Caco-2 (cell line): ENCODE data around the gene CPM. TPM values are rescaled to one million over a fixed set of nuclear protein-coding genes. Genes with fewer than 3 reads are reported as not detected.

Experiments
- BruUV-seq: library from RNA; stranded (reverse); fragments of 400-500 nt; replicated peaks from 2 replicates; lab custom pipeline; 2021; lab: Mats Ljungman, UMichigan
- CTCF ChIA-PET: fragments of 300-600 bp; sonication (Branson Sonifier 250); formaldehyde crosslinking; loops from one replicate; lab custom pipeline; 2022; ENCODE audit warnings: antibody characterized with exemption; lab: Charles Lee
- POLR2A ChIA-PET: fragments of 300-600 bp; sonication (Branson Sonifier 250); formaldehyde crosslinking; loops from one replicate; lab custom pipeline; 2022; ENCODE audit warnings: antibody characterized with exemption; lab: Charles Lee
- DNase-seq, 2 experiments: peaks; one replicate each; pipeline versions ENCODE4 v3.0.0 to v3.0.0-alpha.2; 2020 to 2022
- H3K27me3 ChIP-seq: replicated peaks from 2 replicates; pipeline ENCODE4 v1.6.0; 2011; ENCODE audit warnings: low read length; ENCODE audit not compliant: control insufficient read depth, insufficient read depth
- H3K36me3 ChIP-seq: 2 replicates; pipeline ENCODE4 v1.5.1; 2011; ENCODE audit warnings: low read length; ENCODE audit not compliant: control insufficient read depth, insufficient read depth
- H3K4me1 ChIP-seq: fragments of 250-450 bp; sonication (Bioruptor Pico); 2 replicates; pipeline ENCODE4 v1.5.1; 2020; ENCODE audit warnings: mild to moderate bottlenecking
- H3K4me3 ChIP-seq: 2 replicates; pipeline ENCODE4 v1.5.1; 2011; ENCODE audit warnings: low read depth, mild to moderate bottlenecking, control low read depth, low read length
- H3K9me3 ChIP-seq: fragments of 250-450 bp; sonication (Bioruptor Pico); 2 replicates; pipeline ENCODE4 v1.5.1; 2020; ENCODE audit warnings: mild to moderate bottlenecking, moderate library complexity
- H3K27ac Mint-ChIP-seq: one replicate; pipeline ENCODE4 v1.8.0; 2022; ENCODE audit warnings: mixed read lengths; ENCODE audit not compliant: unreplicated experiment
- H3K27me3 Mint-ChIP-seq: one replicate; pipeline ENCODE4 v1.8.0; 2022; ENCODE audit warnings: mixed read lengths; ENCODE audit not compliant: insufficient read depth, unreplicated experiment
- H3K36me3 Mint-ChIP-seq: one replicate; pipeline ENCODE4 v1.8.0; 2022; ENCODE audit warnings: mild to moderate bottlenecking, mixed read lengths; ENCODE audit not compliant: insufficient read depth, unreplicated experiment
- H3K4me1 Mint-ChIP-seq: one replicate; pipeline ENCODE4 v1.8.0; 2022; ENCODE audit warnings: low read depth, mixed read lengths; ENCODE audit not compliant: unreplicated experiment
- H3K4me3 Mint-ChIP-seq: one replicate; pipeline ENCODE4 v1.8.0; 2022; ENCODE audit warnings: mild to moderate bottlenecking, moderate library complexity, mixed read lengths; ENCODE audit not compliant: unreplicated experiment
- H3K9me3 Mint-ChIP-seq: one replicate; pipeline ENCODE4 v1.8.0; 2022; ENCODE audit warnings: mixed read lengths; ENCODE audit not compliant: unreplicated experiment
- CTCF ChIP-seq, 2 experiments: fragments of 200-600 bp in 1 of 2; IDR thresholded peaks; 1 replicate in 1 of 2; 2 replicates in 1 of 2; pipeline versions ENCODE4 v1.5.1 to v1.8.0; 2011 to 2022; ENCODE audit warnings: antibody characterized with exemption in 1 of 2, control low read depth in 1 of 2, inconsistent platforms in 1 of 2, low read depth in 1 of 2, low read length in 1 of 2, mild to moderate bottlenecking in 1 of 2, moderate library complexity in 1 of 2; ENCODE audit not compliant: insufficient read depth in 1 of 2, severe bottlenecking in 1 of 2, unreplicated experiment in 1 of 2
- intact Hi-C: fragments of 100-400 bp; cut with micrococcal nuclease; formaldehyde crosslinking; loops from one replicate; pipeline ENCODE4 v1.10.0; 2022; ENCODE audit not compliant: unreplicated experiment
- total RNA-seq: library from RNA; stranded (reverse); gene quantifications from 2 replicates; pipeline ENCODE4 v1.2.3, GENCODE V29; 2022

Gene CPM
- total RNA-seq, 1 experiment from 2014 or later = 8.2 TPM

DNA sequence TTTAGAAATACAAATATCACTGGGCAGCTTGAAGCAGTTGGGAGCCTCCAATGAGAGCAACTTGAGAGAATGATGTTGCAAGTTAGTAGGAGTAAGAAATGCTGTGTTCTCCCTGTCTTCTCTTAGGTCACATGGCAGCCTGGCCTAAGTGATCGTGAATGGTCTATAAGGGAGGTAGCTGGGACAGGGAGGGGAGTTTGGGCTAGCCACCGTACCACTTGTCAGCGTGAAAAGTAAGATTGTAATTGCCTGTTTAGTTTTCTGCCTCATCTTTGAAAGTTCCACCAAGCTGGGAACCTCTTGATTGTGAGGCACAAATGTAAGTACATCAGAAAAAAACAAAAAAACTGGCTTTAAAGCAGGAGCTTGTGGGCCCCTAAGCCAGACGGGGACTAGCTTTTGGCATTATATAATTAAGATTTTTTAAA lies 88.6 kb downstream of the CPM start:
- BruUV-seq = no TSS peak
- peaks cover 32% of the 10 kb centered on the region for H3K36me3 Mint-ChIP-seq
- Histone ChIP-seq H3K4me1 (no peaks in the 10 kb centered on the region), H3K4me3 (no peak overlapping the region), H3K36me3 (peaks cover 3% of the 10 kb centered on the region), H3K27me3 (no peaks in the 10 kb centered on the region), H3K9me3 (no peaks in the 10 kb centered on the region)
- H3K9me3 Mint-ChIP-seq = no peaks in the 10 kb centered on the region
- H3K27ac Mint-ChIP-seq = no peak overlapping the region
- H3K4me3 Mint-ChIP-seq = no peak overlapping the region
- intact Hi-C loops = no loop called here
- ChIA-PET POLR2A (no interaction called here), CTCF (interaction anchor here (1.4 kb wide), 1 partner anchor 14 kb away, joined by 5 read pairs; no protein-coding TSS in a partner anchor)
- H3K27me3 Mint-ChIP-seq = no peaks in the 10 kb centered on the region
- no peak for TF ChIP-seq CTCF (IDR thresholded peaks at IDR 0.05; ENCODE audit: insufficient read depth in 1 of 2, low read depth in 1 of 2, low read length in 1 of 2, severe bottlenecking in 1 of 2, unreplicated experiment in 1 of 2)
- no peaks in the 10 kb centered on the region for H3K4me1 Mint-ChIP-seq
- DNase-seq = no peak

DNA sequence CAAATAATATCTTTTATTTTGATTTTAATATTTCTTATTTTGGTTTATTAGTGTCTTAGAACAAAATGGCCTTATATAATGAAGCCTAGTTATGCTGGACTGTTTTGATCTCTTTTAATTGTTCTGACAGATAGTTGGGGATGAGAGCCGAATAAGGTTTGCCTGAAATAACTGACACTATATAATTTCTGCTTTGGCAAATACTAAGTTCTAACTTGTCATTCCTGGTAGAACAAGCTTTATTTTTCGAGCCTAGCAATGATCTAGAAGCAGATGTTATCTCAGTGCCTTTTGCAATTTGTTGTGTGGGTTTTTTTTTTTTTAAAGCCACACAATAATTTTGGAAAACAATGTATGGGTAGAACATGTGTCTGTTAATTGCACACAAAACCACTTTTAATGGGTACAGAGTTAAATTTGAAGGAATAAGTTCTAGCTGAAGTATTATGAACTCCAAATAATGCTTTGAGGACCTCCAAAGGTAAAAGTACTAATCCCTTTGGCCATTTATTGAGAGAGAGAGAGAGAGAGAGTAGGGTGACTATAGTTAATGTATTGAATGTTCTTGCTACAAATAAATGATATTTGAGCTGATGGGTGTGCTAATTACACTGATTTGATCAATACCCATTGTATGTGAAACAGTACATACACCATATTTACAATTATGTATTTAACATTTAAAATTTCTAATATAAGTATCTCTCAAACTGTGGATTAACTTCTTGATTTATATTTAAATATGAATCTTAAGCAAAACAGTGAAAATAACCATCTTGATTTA lies 90.0 kb downstream of the CPM start:
- Histone ChIP-seq H3K36me3 (peaks cover 4% of the 10 kb centered on the region), H3K9me3 (no peaks in the 10 kb centered on the region), H3K27me3 (no peaks in the 10 kb centered on the region), H3K4me1 (no peaks in the 10 kb centered on the region), H3K4me3 (no peak overlapping the region)
- no peaks in the 10 kb centered on the region for H3K27me3 Mint-ChIP-seq
- peaks cover 44% of the 10 kb centered on the region for H3K36me3 Mint-ChIP-seq
- ChIA-PET POLR2A (no interaction called here), CTCF (interaction anchor here (1.2 kb wide), 1 partner anchor 13 kb away, joined by 3 read pairs; no protein-coding TSS in a partner anchor)
- no peaks in the 10 kb centered on the region for H3K9me3 Mint-ChIP-seq
- intact Hi-C loops = no loop called here
- no peak overlapping the region for H3K27ac Mint-ChIP-seq
- BruUV-seq = no TSS peak
- TF ChIP-seq CTCF (IDR thresholded peaks at IDR 0.05; ENCODE audit: insufficient read depth in 1 of 2, low read depth in 1 of 2, low read length in 1 of 2, severe bottlenecking in 1 of 2, unreplicated experiment in 1 of 2) = no peak
- no peak for DNase-seq
- H3K4me3 Mint-ChIP-seq = no peak overlapping the region
- no peaks in the 10 kb centered on the region for H3K4me1 Mint-ChIP-seq

GRCh38 chr12:68842123-68842522 lies 90.8 kb downstream of the CPM start:
- H3K4me1 Mint-ChIP-seq = no peaks in the 10 kb centered on the region
- H3K4me3 ChIP-seq = no peak overlapping the region
- no peaks in the 10 kb centered on the region for H3K4me1 ChIP-seq
- H3K9me3 ChIP-seq = no peaks in the 10 kb centered on the region
- TF ChIP-seq CTCF (IDR thresholded peaks at IDR 0.05; ENCODE audit: insufficient read depth in 1 of 2, low read depth in 1 of 2, low read length in 1 of 2, severe bottlenecking in 1 of 2, unreplicated experiment in 1 of 2) = no peak
- DNase-seq = no peak
- no peaks in the 10 kb centered on the region for H3K27me3 ChIP-seq
- no peak overlapping the region for H3K4me3 Mint-ChIP-seq
- H3K36me3 ChIP-seq = peaks cover 4% of the 10 kb centered on the region
- intact Hi-C loops = no loop called here
- peaks cover 51% of the 10 kb centered on the region for H3K36me3 Mint-ChIP-seq
- POLR2A ChIA-PET = no interaction called here
- CTCF ChIA-PET = no interaction called here
- no peaks in the 10 kb centered on the region for H3K27me3 Mint-ChIP-seq
- BruUV-seq = TSS peak; percentile 15
- no peaks in the 10 kb centered on the region for H3K9me3 Mint-ChIP-seq
- no peak overlapping the region for H3K27ac Mint-ChIP-seq
